LNCAP (cell line): ENCODE data around the gene MARCKSL1.

Source experiments
- TF ChIP-seq, protein P1 (sequence below): fragments of 450-650 bp; IDR thresholded peaks from 2 replicates; pipeline ENCODE4 v1.5.1; 2017; ENCODE audit warnings: mild to moderate bottlenecking

Gene MARCKSL1

DNA sequence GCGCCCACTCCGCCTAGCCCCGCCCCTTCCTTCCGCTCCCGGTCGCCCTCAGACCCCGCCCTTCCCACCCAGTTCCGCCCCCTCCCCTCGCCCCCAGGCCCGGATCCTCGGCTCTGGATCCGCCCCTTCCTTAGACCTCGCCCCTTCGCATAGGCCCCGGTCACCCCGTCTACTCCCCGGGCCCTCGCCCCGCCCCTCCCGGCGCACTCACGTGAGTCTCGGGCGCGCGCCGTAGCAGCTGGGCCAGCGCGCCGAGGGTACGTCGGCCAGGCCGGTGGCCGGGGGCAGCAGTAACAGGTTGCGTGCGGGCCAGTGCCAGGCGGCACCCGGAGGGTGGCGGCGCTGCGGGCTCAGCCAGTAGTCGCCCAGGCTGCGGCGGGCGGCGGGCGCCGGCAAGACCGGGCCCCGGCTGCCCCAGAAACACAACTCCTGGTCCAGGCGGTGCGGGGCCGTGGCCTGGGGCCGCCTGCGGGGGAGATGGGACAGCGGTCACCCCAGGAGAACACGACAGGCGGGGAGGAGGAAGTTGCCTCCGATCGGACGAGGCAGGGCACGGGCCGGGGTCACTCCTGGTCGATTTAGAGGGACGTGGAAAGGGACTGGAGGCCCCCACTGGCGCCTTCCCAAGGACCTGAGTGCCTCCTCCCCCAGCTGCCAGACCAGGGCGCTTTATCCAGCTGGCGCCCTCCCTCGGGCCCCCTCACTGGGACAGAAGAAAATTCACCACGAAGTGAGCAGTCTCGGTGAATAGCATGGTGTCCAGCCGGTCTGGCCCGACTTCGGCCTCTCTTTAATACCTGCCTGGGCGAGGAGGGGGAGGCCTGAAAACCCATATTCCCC lies 15.6 kb upstream of the MARCKSL1 start:
- TF ChIP-seq, protein P1, sequence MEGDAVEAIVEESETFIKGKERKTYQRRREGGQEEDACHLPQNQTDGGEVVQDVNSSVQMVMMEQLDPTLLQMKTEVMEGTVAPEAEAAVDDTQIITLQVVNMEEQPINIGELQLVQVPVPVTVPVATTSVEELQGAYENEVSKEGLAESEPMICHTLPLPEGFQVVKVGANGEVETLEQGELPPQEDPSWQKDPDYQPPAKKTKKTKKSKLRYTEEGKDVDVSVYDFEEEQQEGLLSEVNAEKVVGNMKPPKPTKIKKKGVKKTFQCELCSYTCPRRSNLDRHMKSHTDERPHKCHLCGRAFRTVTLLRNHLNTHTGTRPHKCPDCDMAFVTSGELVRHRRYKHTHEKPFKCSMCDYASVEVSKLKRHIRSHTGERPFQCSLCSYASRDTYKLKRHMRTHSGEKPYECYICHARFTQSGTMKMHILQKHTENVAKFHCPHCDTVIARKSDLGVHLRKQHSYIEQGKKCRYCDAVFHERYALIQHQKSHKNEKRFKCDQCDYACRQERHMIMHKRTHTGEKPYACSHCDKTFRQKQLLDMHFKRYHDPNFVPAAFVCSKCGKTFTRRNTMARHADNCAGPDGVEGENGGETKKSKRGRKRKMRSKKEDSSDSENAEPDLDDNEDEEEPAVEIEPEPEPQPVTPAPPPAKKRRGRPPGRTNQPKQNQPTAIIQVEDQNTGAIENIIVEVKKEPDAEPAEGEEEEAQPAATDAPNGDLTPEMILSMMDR, result no peak; the same call in 1 of the 2 replicates

DNA sequence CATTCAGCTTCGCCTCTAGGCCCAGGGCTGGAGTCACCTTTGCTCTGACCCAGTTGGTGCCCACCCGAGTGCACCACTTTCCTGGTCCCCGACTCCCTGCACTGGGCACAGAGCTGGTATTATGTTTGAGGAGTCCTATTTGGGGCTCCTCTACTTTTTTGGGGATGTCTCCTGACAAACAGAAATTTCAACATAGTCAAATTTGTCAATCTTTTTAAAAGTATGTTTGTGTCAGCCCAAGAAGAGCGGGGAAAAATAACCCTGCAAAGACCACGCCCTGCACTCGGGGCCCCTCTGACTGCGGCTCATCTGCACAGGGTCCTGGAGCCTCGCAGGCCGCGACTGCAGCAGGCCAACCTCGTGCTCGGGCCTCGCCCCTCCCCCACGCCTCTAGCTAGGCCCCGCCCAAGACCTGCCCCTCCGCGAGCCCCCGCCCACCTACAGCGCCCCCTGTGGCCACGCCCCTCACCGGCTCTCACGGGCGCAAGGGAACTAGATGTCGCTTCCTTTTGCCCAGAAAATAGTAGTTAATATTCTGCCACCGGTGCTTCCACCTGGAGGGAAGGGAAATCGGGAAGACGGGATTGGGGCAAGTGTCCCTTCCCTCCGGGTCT lies 14.9 kb upstream of the MARCKSL1 start:
- TF ChIP-seq, protein P1, result peak; percentile 54

DNA sequence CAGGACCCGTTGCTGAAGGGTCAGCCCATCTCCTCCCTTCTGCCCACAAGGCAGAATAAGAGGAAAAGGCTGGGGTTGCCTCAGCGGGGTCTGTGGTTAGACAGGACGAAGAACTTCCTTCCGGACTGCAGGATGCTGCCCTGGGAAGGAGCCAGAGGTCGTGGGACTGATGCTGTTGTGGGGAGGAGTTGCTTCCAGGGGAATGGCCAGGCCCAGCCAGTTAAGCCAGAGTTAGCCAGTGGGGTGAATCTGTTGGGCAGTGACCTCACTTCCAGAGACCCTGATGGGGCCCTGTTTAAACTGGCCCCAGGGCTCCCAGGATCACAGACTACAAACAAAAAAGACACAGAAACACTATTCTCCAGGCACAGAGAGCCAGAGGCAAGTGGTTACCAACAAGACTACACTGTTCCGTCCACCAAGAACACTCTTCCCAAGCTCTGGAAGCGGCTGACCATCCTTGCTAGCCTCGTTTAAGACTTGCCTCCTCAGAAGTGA lies 13.2 kb upstream of the MARCKSL1 start:
- TF ChIP-seq, protein P1, result no peak

DNA sequence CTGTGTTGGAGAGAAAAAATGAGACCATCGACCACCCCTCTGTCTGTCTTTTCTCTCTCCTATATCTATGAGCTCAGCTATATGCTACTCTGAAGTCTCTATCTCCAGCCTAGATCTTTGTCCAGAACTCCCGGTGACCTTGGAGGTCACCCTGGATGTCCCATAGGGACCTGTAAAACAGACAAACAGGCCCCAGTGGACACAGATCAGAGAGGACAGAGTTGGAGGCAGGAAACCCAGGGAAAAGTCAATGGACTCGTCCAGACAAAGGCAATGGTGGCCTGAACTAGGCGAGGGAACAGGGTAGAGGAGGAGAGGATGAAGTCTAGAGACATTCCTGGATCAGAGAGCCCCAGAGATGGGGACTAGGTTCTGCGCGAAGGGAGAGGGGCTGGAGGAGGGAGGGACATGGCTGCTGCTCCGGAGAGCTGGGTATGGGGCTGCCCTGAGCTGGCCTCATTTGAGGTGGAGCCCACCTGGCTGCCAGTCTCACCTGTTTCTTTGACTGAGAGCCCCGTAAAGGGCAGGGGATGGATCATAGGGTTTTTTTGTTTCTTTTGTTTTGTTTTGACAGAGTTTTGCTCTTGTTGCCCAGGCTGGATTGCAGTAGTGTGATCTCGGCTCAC lies 10.6 kb upstream of the MARCKSL1 start:
- TF ChIP-seq, protein P1, result no peak

DNA sequence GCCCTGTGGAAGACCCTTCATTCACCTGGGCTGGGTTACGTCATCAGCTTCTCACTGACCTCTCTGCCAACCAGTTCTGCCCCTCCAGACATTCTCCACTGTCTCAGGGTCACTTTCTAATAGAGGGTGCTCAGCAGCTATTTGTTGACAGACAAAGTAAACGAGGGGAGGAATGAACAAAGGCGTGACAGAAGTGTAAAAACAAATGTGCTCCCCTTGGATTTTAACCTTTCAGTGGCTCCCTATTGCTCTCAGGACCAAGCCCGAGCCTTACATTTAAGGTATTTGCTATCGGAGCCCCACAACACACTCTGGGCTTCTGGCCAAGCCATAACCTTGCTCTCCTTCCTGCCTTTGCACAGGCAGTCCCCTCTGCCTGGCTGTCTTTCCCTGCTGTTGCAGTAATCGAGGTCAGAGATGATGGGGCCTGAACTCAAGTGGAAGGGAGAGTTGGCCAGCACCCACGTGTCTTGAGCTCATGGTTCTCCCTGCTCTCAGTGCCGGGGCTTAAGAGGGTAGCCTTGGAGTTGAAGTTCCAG lies 9.3 kb upstream of the MARCKSL1 start:
- TF ChIP-seq, protein P1, result no peak

DNA sequence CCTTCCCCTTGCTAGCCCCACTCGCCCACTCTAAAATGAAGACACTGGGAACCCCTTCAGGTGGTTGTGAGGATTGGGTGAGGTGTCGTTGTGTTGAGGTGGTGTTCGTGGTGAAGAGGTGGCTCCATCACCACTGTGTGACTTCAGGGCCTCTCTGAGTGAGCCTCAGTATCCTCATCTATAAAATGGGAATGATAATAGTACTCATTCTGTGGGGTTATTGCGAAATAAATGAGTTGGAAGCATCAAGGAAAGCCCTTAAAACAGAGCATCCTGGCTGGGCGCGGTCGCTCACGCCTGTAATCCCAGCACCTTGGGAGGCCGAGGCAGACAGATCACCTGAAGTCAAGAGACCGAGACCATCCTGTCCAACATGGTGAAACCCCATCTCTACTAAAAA lies 6.7 kb upstream of the MARCKSL1 start:
- TF ChIP-seq, protein P1, result no peak

DNA sequence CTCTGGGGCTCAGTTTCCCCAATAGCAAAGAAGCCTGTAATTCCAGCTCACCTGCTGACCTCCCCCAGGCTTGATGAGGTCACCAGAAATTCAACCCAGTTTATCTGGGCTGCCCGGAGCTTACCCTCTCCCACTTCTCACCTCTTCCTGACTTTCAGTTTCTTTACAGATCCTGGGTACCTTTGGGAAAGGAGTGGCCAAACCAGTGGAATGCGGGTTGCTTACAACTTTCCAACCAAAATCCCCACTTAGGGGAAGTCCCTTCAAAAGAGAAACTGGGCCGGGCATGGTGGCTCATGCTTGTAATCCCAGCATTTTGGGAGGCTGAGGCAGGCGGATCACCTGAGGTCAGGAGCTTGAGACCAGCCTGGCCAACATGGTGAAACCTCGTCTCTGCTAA lies 5.9 kb upstream of the MARCKSL1 start:
- TF ChIP-seq, protein P1, result no peak
